ENCODE data around the gene VWA5B1. TPM values are rescaled to one million over a fixed set of nuclear protein-coding genes. Genes with fewer than 3 reads are reported as not detected.
"Not testable (repeated sequence)": the region's sequence is repeated elsewhere in the genome, so short reads cannot be mapped to it uniquely, and the experiment has no call there.

The VWA5B1 gene
- total and polyA plus RNA-seq, 2 experiments from 2014 or later, result 0.16 to 1.0 TPM

GRCh38 chr1:20285510-20285909, 5.2 kb upstream of the VWA5B1 start:
- Histone ChIP-seq H2AFZ (no peak overlapping the region), H3K27ac (ENCODE audit: low read depth) (no peak overlapping the region), H3K27me3 (ENCODE audit: insufficient read depth) (no peaks in the 10 kb centered on the region), H3K9me2 (ENCODE audit: insufficient read depth) (no peaks in the 10 kb centered on the region), H4K20me1 (replicated peaks; ENCODE audit: insufficient read depth) (no peaks in the 10 kb centered on the region), H3K4me1 (ENCODE audit: insufficient read depth) (peaks cover 4% of the 10 kb centered on the region), H3K4me3 (no peak overlapping the region), H3K79me2 (replicated peaks; ENCODE audit: insufficient read depth) (no peaks in the 10 kb centered on the region), H3K4me2 (no peak overlapping the region), H3F3A (replicated peaks; ENCODE audit: low read depth) (no peaks in the 10 kb centered on the region), H3K36me3 (ENCODE audit: insufficient read depth) (no peaks in the 10 kb centered on the region)
- Mint-ChIP-seq H3K4me3 (no peak overlapping the region), H3K9me3 (peaks cover 11% of the 10 kb centered on the region), H3K36me3 (ENCODE audit: low read depth) (peaks cover 3% of the 10 kb centered on the region; the same call in 1 of the 3 replicates), H3K27ac (no peak overlapping the region), H3K4me1 (peaks cover 21% of the 10 kb centered on the region), H3K27me3 (ENCODE audit: insufficient read depth, low read depth, poor library complexity) (peaks cover 12% of the 10 kb centered on the region)
- DNase-seq (ENCODE audit: low spot score), result no peak
- ATAC-seq, result no peak
- no peak for TF ChIP-seq ETS1 (IDR thresholded peaks at IDR 0.05)
- TF ChIP-seq REST (IDR thresholded peaks at IDR 0.05; ENCODE audit: unreplicated experiment), result no peak

GRCh38 chr1:20287696-20288095, 3.0 kb upstream of the VWA5B1 start:
- H3K27me3 ChIP-seq (ENCODE audit: insufficient read depth), result peaks cover 10% of the 10 kb centered on the region

GRCh38 chr1:20291645-20292084, 990 bp downstream of the VWA5B1 start:
- peaks cover 15% of the 10 kb centered on the region for H3K4me1 ChIP-seq (ENCODE audit: insufficient read depth)
- Mint-ChIP-seq H3K9me3 (no peaks in the 10 kb centered on the region; the same call in 2 of the 3 replicates), H3K27ac (no peak overlapping the region), H3K4me1 (peaks cover 26% of the 10 kb centered on the region), H3K27me3 (ENCODE audit: insufficient read depth, low read depth, poor library complexity) (peaks cover 21% of the 10 kb centered on the region), H3K4me3 (peak overlapping the region; percentile 63), H3K36me3 (ENCODE audit: low read depth) (no peaks in the 10 kb centered on the region; the same call in 2 of the 3 replicates)
- peaks cover 10% of the 10 kb centered on the region for H3K27me3 ChIP-seq (ENCODE audit: insufficient read depth)
- H4K20me1 ChIP-seq (replicated peaks; ENCODE audit: insufficient read depth), result no peaks in the 10 kb centered on the region
- no peaks in the 10 kb centered on the region for H3K79me2 ChIP-seq (replicated peaks; ENCODE audit: insufficient read depth)
- peak overlapping the region; percentile 58 for H3K4me3 ChIP-seq
- H3K4me2 ChIP-seq, result peak overlapping the region; percentile 88
- H2AFZ ChIP-seq, result peak overlapping the region; percentile 98
- peak; percentile 53 for ATAC-seq
- no peaks in the 10 kb centered on the region for H3F3A ChIP-seq (replicated peaks; ENCODE audit: low read depth)
- H3K27ac ChIP-seq (ENCODE audit: low read depth), result no peak overlapping the region
- no peaks in the 10 kb centered on the region for H3K9me2 ChIP-seq (ENCODE audit: insufficient read depth)
- DNase-seq (ENCODE audit: low spot score), result peak; percentile 56
- H3K36me3 ChIP-seq (ENCODE audit: insufficient read depth), result no peaks in the 10 kb centered on the region
- TF ChIP-seq JUNB (IDR thresholded peaks at IDR 0.05; ENCODE audit: unreplicated experiment), result no peak
- TF ChIP-seq EZH2phosphoT487 (IDR thresholded peaks at IDR 0.05; ENCODE audit: unreplicated experiment), result no peak
- no peak for TF ChIP-seq CREB1 (CRISPR knock-in tag; IDR thresholded peaks at IDR 0.05; ENCODE audit: low read depth)
- TF ChIP-seq ZNF462 (CRISPR knock-in tag; IDR thresholded peaks at IDR 0.05), result no peak

More at GRCh38 chr1:20287696-20288095, 3.0 kb upstream of the VWA5B1 start:
- H3K27ac ChIP-seq (ENCODE audit: low read depth); H3K36me3 Mint-ChIP-seq (ENCODE audit: low read depth); H3K9me2 ChIP-seq (ENCODE audit: insufficient read depth); H3K36me3 ChIP-seq (ENCODE audit: insufficient read depth); ATAC-seq; H4K20me1 ChIP-seq (replicated peaks; ENCODE audit: insufficient read depth); H2AFZ ChIP-seq; H3K4me3 ChIP-seq; H3K79me2 ChIP-seq (replicated peaks; ENCODE audit: insufficient read depth); H3K4me3 Mint-ChIP-seq; H3K4me2 ChIP-seq; DNase-seq (ENCODE audit: low spot score); H3K27ac Mint-ChIP-seq; H3F3A ChIP-seq (replicated peaks; ENCODE audit: low read depth): not testable (repeated sequence)
- Mint-ChIP-seq H3K4me1 (peaks cover 26% of the 10 kb centered on the region), H3K9me3 (peaks cover 11% of the 10 kb centered on the region), H3K27me3 (ENCODE audit: insufficient read depth, low read depth, poor library complexity) (peaks cover 27% of the 10 kb centered on the region)
- H3K4me1 ChIP-seq (ENCODE audit: insufficient read depth), result peaks cover 15% of the 10 kb centered on the region

Data from GM23338 (cell line).